NOMO-1 (cell line): ENCODE measurements around the gene NOP53.
"Not testable (repeated sequence)": the region's sequence is repeated elsewhere in the genome, so short reads cannot be mapped to it uniquely, and the experiment has no call there.

Experiments
- DNase-seq, 2 experiments: peaks; one replicate each; lab custom pipeline; 2025; ENCODE audit not compliant: unreplicated experiment in 2 of 2; lab: John Stamatoyannopoulos, UW

The NOP53 gene

DNA sequence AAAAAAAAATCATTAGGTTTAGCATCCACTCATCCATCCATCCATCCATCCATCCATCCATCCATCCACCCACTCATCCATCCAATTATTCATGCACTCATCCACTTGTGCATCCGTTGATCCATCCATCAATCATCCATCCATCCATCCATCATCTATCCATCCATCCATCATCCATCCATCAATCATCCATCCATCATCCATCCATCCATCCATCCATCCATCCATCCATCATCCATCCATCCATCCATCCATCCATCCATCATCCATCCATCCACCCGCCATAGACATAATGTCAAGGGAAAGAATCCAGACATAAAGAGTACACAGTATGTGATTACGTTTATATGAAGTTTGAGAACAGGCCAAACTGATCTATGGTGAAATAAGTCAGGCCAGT lies 24.2 kb downstream of the NOP53 start:
- DNase-seq, result no peak

GRCh38 chr19:47771291-47771690 lies 25.9 kb downstream of the NOP53 start:
- DNase-seq, result not testable (repeated sequence)

GRCh38 chr19:47776568-47776967 lies 31.2 kb downstream of the NOP53 start:
- no peak for DNase-seq

DNA sequence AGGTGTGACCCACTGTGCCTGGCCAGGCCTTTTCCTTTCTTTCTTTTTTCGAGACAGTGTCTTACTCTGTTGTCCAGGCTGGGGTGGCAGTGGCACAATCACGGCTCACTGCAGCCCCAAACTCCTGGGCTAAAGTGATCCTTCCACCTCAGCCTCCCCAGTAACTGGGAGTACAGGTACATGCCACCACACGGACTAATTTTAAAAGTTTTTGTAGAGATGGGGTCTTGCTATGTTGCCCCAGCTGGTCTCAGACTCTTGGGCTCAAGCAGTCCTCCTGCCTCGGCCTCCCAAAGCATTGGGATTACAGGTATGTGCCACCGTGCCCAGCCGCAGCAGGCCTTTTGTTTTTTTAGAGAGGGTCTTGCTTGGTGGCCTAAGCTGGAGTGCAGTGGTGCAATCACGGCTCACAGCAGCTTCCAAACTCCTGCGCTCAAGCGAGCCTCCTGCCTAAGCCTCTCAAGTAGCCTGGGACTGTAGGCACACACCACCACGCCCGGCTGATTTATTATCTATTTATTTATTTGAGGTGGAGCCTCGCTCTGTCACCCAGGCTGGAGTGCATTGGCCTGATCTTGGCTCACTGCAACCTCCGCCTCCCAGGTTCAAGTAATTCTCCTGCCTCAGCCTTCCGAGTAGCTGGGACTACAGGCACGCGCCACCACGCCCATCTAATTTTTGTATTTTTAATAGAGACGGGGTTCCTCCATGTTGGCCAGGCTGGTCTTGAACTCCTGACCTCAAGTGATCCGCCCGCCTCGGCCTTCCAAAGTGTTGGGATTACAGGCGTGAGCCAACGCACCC lies 32.1 kb downstream of the NOP53 start:
- DNase-seq, result not testable (repeated sequence)

DNA sequence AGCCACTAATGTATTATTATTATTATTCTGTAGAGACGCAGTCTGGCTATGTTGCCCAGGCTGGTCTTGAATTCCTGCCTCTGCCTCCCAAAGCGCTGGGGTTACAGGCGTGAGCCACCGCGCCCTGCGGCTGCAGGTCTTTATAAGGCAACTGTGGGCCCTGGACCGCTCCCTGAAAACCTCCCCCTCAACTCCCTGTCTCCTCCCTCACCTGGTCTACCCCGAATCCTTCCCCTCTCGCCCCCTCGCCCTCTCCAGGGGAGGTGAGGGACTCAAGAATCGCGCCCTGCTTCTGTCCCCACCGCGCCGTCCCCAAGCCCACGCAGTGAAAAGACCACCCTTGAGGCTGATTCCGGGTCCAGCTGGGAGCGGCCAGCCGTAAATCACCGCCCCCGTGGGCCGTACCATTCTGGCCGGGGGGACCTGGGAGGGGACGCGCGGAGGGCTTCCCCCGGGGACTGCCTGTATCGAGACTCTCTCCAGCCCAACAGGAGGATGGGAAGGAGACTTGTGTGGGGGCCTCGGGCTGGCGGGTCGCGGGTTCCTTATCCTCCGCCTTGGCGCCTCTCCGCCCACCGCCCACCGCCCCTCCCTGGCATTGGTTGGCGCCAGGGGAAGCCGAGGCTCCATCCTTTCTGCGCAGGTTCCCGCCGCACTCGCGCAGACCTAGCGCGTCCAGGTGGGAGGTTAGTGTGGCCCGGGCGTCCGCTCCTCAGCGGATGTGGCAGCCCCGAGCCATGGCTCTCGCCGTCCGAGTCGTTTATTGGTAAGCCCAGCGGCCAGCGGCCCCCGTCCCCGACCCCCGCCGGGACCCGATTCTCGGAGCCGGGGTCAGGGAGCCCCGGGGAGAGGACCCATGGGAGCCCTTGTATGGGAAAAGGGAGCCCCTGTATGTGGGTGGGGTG lies 33.0 kb downstream of the NOP53 start, which contains the start of gene SELENOW:
SELENOW (plus strand) TSS at position 655 of the 905 bp plus-strand sequence; CDS start at position 738, 83 bp downstream.
- peak; percentile 53 to 58 for DNase-seq

DNA sequence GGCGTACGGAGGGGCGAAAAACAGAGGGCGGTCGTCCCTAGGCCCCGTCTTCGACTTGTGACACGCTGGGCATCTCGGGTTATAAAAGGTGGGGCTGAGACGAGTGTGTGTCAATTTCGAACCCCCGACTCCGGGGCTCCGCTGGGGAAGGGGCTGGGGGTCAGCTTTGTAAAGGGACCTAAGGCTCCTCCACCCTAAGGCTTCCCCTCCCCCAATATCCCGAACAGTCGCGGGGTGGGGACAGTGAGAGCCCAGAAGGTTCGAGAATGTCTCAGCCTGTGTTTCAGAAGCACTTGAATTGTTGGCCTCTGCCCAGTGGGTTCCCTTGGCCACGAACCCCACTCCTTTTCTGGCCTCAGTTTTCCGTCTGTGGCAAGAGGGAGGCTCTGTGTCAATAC lies 33.6 kb downstream of the NOP53 start:
- DNase-seq, result no peak

DNA sequence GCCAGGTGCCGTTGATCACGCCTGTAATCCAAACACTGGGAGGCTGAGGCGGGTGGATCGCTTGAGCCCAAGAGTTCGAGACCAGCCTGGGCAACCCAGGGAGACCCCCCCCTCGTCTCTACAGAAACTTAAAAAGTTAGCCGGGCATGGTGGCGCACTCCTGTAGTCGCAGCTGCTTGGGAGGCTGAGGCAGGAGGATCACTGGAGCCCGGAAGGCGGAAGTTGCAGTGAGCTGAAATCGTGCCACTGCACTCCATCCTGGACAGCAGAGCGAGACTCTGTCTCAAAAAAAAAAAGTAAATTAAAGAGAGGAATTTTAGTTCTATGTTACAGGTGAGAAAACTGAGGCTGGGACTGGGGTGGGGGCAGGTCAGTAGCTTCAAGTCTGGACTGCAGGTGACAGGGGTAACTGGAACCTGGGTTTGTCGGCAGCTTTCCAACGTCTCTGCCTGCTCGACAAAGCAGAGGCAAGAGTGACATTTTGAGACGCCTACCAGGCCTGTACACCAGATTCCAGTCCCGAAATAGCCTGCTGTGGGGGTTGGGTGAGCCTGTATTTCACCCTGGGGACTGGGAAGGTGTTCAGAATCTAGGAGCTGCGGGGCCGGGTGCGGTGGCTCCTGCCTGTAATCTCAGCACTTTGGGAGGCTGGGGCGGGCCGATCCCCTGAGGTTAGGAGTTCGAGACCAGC lies 34.3 kb downstream of the NOP53 start:
- DNase-seq, result no peak

- no peak for DNase-seq
Measured at GRCh38 chr19:47780215-47780551, 34.8 kb downstream of the NOP53 start.

DNA sequence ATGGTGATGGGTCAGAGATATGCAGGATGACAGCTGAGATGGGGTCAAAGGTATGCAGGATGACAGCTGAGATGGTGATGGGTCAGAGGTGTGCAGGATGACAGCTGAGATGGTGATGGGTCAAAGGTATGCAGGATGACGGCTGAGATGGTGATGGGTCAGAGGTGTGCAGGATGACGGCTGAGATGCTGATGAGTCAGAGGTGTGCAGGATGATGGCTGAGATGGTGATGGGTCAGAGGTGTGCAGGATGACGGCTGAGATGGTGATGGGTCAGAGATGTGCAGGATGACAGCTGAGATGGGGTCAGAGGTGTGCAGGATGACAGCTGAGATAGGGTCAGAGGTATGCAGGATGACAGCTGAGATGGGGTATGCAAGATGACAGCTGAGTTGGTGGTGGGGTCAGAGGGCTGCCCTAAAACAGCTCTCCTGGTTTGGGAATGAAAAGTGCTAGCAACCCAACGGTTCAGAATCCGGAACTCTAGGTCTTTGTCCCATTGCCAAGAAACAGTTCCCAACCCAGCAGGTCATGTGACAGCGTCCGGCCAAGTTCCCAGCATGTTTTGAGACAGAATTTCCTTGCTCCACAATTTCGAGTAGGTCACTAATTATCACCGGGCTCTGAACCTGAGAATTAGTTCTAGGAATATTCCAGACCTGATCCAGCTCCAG lies 36.4 kb downstream of the NOP53 start:
- no peak for DNase-seq

DNA sequence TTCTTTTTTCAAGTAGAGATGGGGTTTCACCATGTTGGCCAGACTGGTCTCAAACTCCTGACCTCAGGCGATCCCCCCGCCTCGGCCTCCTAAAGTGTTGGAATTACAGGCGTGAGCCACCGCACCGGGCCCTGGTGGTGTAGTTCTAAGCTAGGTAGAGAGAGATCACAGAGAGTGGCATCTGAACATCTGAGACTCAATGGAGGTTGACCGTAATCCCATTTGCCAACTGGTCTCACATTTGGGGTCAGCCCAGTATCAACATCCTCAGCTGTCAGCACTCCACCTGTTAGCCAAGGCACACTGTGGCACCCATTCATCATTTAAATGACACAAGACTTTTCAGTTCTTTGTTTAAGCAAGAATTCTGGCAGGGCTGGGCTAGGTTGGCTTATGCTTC lies 41.2 kb downstream of the NOP53 start:
- DNase-seq, result no peak

DNA sequence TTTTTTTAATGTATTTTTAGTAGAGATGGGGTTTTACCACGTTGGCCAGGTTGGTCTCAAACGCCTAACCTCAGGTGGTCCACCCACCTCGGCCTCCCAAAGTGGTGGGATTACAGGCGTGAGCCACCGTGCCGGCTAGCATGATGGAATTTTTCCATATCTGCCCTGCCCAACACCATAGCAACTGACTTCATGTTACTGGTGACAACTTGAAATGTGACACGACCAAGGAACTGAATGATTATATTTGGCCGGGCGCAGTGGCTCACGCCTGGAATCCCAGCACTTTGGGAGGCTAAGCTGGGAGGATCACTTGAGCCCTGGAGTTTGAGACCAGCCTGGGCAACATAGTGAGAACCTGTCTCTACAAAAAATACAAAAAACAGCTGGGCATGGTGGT lies 42.0 kb downstream of the NOP53 start:
- DNase-seq, result not testable (repeated sequence)

DNA sequence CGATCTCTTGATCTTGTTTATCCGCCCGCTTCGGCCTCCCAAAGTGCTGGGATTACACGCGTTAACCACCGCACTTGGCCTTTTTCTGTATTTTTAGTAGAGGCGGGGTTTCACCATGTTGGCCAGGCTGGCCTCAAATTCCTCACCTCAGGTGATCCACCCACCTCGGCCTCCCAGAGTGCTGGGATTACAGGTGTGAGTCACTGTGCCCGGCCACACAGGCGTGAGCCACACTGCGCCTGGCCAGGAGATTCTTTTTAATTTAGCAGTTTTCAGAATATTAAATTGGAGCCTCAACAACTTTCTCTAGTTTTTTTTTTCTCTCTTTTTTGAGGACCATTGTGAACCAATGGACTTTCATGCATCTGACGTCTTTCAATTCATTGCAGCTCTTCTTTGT lies 44.5 kb downstream of the NOP53 start:
- DNase-seq, result not testable (repeated sequence)

- peak in 1 of 2 experiments; percentile 37 for DNase-seq
Measured at GRCh38 chr19:47790398-47790814, 45.1 kb downstream of the NOP53 start.

DNA sequence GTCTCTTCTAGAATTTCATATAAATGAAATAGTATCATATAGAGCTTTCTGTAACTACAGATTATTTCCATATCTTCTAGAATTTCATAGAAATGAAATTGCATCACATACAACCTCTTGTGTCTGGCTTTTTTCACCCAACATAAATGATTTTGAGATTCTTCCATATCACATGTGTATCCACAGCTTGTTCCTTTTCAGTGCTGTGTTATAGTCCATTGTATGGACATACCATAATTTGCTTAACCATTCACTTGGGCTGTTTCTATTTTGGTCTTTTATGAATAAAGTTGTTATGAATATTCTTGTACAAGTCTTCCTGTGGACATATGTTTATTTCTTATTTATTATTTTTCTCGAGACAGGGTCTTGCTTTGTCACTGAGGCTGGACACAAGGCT lies 47.3 kb downstream of the NOP53 start:
- no peak for DNase-seq

DNA sequence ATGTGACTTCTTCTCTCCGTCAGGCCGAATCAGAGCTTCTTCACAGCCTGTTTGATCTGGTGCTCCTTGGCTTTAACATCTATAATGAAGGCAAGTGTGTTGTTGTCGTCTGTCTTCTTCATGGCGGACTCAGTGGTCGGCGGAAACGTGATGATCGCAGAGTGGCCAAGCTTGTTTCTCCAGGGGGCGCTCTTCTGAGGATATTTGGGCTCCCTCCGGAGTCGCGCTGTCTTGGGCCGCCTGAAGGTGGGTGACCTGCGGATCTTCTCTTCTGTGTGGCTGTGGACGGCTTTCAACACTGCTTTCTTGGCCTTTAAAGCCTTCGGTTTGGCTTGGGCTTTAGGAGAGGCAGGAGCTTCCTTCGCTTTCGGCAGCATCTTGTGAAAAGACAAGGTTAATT lies 49.2 kb downstream of the NOP53 start:
- DNase-seq, result no peak

- no peak for DNase-seq
Measured at GRCh38 chr19:47796785-47797184, 51.4 kb downstream of the NOP53 start.

DNA sequence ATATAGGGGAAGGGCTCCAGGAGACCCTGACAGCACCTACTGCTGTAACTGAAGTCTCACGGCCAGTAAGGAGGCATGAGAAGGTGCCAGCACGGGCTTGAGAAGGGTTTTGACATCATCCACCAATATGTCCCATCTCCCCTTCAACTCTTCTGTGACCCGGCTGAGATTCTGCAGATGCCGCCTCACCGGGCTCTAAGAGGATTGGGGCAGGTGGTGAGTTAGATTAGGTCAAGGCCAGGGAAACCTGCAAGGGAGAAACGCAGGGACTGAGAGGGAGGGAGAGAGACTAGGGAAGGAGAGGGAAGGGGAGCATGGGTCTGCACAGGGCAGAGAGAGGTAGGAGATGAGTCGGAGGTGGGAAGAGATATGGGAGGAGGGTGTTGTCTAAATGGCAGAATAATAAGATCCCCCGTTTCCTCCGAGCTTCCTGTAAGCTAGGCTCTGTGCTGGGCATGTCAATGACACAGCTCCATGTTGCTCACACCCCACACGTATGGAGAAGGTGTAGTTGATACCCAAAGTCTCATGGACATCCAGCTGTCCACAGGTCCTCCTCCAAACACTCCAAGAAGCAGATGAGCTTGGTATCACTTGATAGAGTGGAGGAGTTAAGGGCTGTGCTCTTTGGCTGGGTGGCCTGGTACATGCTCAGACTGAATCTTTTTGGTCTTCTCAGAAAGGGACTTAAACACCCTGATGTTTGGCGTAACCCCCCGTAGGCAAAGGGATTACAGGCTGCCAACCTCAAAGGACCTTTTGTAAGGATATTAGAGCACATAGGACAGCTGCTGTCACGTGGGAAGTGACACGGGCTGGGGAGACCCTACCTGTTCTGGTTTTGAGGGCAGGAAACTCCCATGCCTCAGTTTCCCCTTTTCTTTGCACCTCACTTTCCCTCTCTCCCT lies 52.9 kb downstream of the NOP53 start:
- no peak for DNase-seq

- no peak for DNase-seq
Measured at GRCh38 chr19:47798904-47799266, 53.5 kb downstream of the NOP53 start.

GRCh38 chr19:47801270-47801669 lies 55.9 kb downstream of the NOP53 start:
- no peak for DNase-seq
